Peyer's patch (tissue), 4 donors: ENCODE results near the gene GPR108.

Source experiments
- CTCF ChIP-seq, 6 experiments: fragments of 450-650 bp in 4 of 6; fragments of 200-600 bp in 2 of 6; sonication (generic) in 1 of 6; IDR thresholded peaks; one replicate each; pipeline ENCODE4 v1.5.1; 2017 to 2019; ENCODE audit warnings: antibody characterized with exemption in 6 of 6, mild to moderate bottlenecking in 3 of 6, moderate library complexity in 1 of 6
- POLR2A ChIP-seq, 2 donors: fragments of 450-650 bp; IDR thresholded peaks; one replicate each; pipeline ENCODE4 v1.5.1; 2017; ENCODE audit warnings: antibody characterized with exemption in 2 of 2, mild to moderate bottlenecking in 2 of 2, moderate library complexity in 2 of 2

GRCh38 chr19:6691342-6691741, 46.0 kb downstream of the GPR108 start:
- TF ChIP-seq CTCF (IDR thresholded peaks at IDR 0.05) (no peak), POLR2A (IDR thresholded peaks at IDR 0.05) (no peak)
